Glutamatergic neuron (in vitro differentiated cells): ENCODE results near the gene ADAM23. TPM values are rescaled to one million over a fixed set of nuclear protein-coding genes. Genes with fewer than 3 reads are reported as not detected.

ENCODE experiments used
- DNase-seq: peaks from one replicate; pipeline ENCODE4 v3.0.0; 2022
- H3K27ac Mint-ChIP-seq: one replicate; pipeline ENCODE4 v1.8.0; 2020; ENCODE audit warnings: mild to moderate bottlenecking, mixed read lengths, inconsistent platforms; ENCODE audit not compliant: unreplicated experiment
- H3K27me3 Mint-ChIP-seq: one replicate; pipeline ENCODE4 v1.8.0; 2020; ENCODE audit warnings: mild to moderate bottlenecking, moderate library complexity, mixed read lengths, inconsistent platforms; ENCODE audit not compliant: unreplicated experiment
- H3K36me3 Mint-ChIP-seq: one replicate; pipeline ENCODE4 v1.8.0; 2020; ENCODE audit warnings: mild to moderate bottlenecking, mixed read lengths, inconsistent platforms; ENCODE audit not compliant: unreplicated experiment
- H3K4me1 Mint-ChIP-seq: one replicate; pipeline ENCODE4 v1.8.0; 2020; ENCODE audit warnings: mild to moderate bottlenecking, low read depth, mixed read lengths, inconsistent platforms; ENCODE audit not compliant: unreplicated experiment
- H3K4me3 Mint-ChIP-seq: one replicate; pipeline ENCODE4 v1.8.0; 2020; ENCODE audit warnings: mild to moderate bottlenecking, mixed read lengths, inconsistent platforms; ENCODE audit not compliant: unreplicated experiment
- H3K9me3 Mint-ChIP-seq: one replicate; pipeline ENCODE4 v1.8.0; 2020; ENCODE audit warnings: mild to moderate bottlenecking, moderate library complexity, mixed read lengths, inconsistent platforms; ENCODE audit not compliant: unreplicated experiment
- CTCF ChIP-seq: fragments of 200-600 bp; sonication (generic); IDR thresholded peaks from one replicate; pipeline ENCODE4 v1.5.0; 2021; ENCODE audit not compliant: partially characterized antibody, unreplicated experiment
- total RNA-seq: library from RNA; stranded (reverse); fragmentation: NEBNext Ultra II Directional; extraction: Animal tissue kit (Norgen Biotek cat#: 25700); gene quantifications from one replicate; pipeline ENCODE4 v1.2.1, GENCODE V29; 2021; ENCODE audit not compliant: unreplicated experiment

Gene ADAM23
- total RNA-seq, 1 donor from 2014 or later, result 16.4 TPM

GRCh38 chr2:206555721-206556120, 112.4 kb downstream of the ADAM23 start:
- Mint-ChIP-seq H3K36me3 (no peaks in the 10 kb centered on the region), H3K9me3 (no peaks in the 10 kb centered on the region), H3K27me3 (no peaks in the 10 kb centered on the region), H3K4me1 (no peaks in the 10 kb centered on the region), H3K27ac (no peak overlapping the region), H3K4me3 (no peak overlapping the region)
- TF ChIP-seq CTCF, result no peak
- no peak for DNase-seq

GRCh38 chr2:206556357-206556949, 113.1 kb downstream of the ADAM23 start:
- TF ChIP-seq CTCF, result peak; percentile 67
- Mint-ChIP-seq H3K4me3 (no peak overlapping the region), H3K36me3 (no peaks in the 10 kb centered on the region), H3K27me3 (no peaks in the 10 kb centered on the region), H3K9me3 (no peaks in the 10 kb centered on the region), H3K27ac (no peak overlapping the region), H3K4me1 (no peaks in the 10 kb centered on the region)
- no peak for DNase-seq

DNA sequence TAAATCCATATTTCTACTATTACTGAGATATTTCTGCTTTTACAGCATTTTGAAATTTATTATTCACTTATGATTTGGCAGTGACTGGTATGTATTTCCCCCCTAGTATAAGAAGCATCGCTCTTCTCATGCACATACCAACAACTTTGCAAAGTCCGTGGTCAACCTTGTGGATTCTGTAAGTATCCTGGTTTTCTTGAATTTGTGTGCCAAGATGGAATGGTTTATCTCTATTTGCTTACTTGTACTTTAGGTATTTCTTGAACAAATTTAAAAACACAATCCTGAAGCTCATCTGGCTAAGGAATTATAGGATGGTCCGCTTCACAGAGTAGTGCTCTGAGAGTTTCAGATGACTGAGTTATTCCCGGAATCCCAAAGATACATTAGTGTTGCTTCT, 114.0 kb downstream of the ADAM23 start:
- DNase-seq, result no peak
- H3K27ac Mint-ChIP-seq, result no peak overlapping the region
- TF ChIP-seq CTCF, result no peak
- H3K9me3 Mint-ChIP-seq, result no peaks in the 10 kb centered on the region
- H3K4me1 Mint-ChIP-seq, result no peaks in the 10 kb centered on the region
- H3K27me3 Mint-ChIP-seq, result no peaks in the 10 kb centered on the region
- no peaks in the 10 kb centered on the region for H3K36me3 Mint-ChIP-seq
- no peak overlapping the region for H3K4me3 Mint-ChIP-seq

GRCh38 chr2:206558492-206558891, 115.2 kb downstream of the ADAM23 start:
- no peaks in the 10 kb centered on the region for H3K9me3 Mint-ChIP-seq
- no peak overlapping the region for H3K4me3 Mint-ChIP-seq
- DNase-seq, result no peak
- H3K4me1 Mint-ChIP-seq, result no peaks in the 10 kb centered on the region
- H3K27ac Mint-ChIP-seq, result no peak overlapping the region
- TF ChIP-seq CTCF, result no peak
- no peaks in the 10 kb centered on the region for H3K27me3 Mint-ChIP-seq
- H3K36me3 Mint-ChIP-seq, result no peaks in the 10 kb centered on the region

GRCh38 chr2:206561962-206562361, 118.6 kb downstream of the ADAM23 start:
- Mint-ChIP-seq H3K27ac (no peak overlapping the region), H3K9me3 (no peaks in the 10 kb centered on the region), H3K4me1 (no peaks in the 10 kb centered on the region), H3K4me3 (no peak overlapping the region), H3K36me3 (no peaks in the 10 kb centered on the region), H3K27me3 (no peaks in the 10 kb centered on the region)
- DNase-seq, result no peak
- no peak for TF ChIP-seq CTCF
